Esophagus muscularis mucosa (tissue), 4 donors: Measurements from ENCODE around the gene CYP51A1.
"Not testable (repeated sequence)": the region's sequence is repeated elsewhere in the genome, so short reads cannot be mapped to it uniquely, and the experiment has no call there.

Source experiments
- EP300 ChIP-seq: sonication (generic); formaldehyde crosslinking; IDR thresholded peaks from one replicate; pipeline ENCODE4 v1.6.1; 2017; ENCODE audit warnings: antibody characterized with exemption
- POLR2A ChIP-seq: fragments of 450-650 bp; IDR thresholded peaks from one replicate; pipeline ENCODE4 v1.6.1; 2017; ENCODE audit warnings: antibody characterized with exemption, moderate library complexity, mild to moderate bottlenecking, low read depth
- POLR2AphosphoS5 ChIP-seq, 2 donors: sonication (generic); formaldehyde crosslinking; IDR thresholded peaks; one replicate each; pipeline ENCODE4 v1.6.1; 2017; ENCODE audit warnings: antibody characterized with exemption in 2 of 2
- TF ChIP-seq, protein P1 (sequence below), 3 experiments: fragments of 200-600 bp in 2 of 3; fragments of 450-650 bp in 1 of 3; sonication (generic) in 2 of 3; IDR thresholded peaks; one replicate each; pipeline ENCODE4 v1.5.1; 2017 to 2019; ENCODE audit warnings: antibody characterized with exemption in 3 of 3, mild to moderate bottlenecking in 2 of 3, moderate library complexity in 1 of 3

DNA sequence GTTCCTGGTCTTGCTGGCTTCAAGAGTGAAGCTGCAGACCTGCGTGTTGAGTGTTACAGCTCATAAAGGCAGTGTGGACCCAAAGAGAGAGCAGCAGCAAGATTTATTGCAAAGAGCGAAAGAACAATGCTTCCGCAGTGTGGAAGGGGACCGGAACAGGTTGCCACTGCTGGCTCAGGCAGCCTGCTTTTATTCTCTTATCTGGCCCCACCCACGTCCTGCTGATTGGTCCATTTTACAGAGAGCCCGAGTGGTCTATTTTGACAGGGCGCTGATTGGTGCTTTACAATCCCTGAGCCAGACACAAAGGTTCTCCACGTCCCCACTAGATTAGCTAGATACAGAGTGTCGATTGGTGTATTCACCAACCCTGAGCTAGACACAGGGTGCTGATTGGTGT is 8.5 kb upstream of the CYP51A1 start:
- TF ChIP-seq POLR2AphosphoS5 (IDR thresholded peaks at IDR 0.05); POLR2A; EP300: not testable (repeated sequence)
- TF ChIP-seq, protein P1, sequence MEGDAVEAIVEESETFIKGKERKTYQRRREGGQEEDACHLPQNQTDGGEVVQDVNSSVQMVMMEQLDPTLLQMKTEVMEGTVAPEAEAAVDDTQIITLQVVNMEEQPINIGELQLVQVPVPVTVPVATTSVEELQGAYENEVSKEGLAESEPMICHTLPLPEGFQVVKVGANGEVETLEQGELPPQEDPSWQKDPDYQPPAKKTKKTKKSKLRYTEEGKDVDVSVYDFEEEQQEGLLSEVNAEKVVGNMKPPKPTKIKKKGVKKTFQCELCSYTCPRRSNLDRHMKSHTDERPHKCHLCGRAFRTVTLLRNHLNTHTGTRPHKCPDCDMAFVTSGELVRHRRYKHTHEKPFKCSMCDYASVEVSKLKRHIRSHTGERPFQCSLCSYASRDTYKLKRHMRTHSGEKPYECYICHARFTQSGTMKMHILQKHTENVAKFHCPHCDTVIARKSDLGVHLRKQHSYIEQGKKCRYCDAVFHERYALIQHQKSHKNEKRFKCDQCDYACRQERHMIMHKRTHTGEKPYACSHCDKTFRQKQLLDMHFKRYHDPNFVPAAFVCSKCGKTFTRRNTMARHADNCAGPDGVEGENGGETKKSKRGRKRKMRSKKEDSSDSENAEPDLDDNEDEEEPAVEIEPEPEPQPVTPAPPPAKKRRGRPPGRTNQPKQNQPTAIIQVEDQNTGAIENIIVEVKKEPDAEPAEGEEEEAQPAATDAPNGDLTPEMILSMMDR (IDR thresholded peaks at IDR 0.05): not testable (repeated sequence)
